Esophagus muscularis mucosa (tissue), 4 donors: ENCODE results near the gene TRIM45. TPM values are rescaled to one million over a fixed set of nuclear protein-coding genes. Genes with fewer than 3 reads are reported as not detected.

Source experiments
- DNase-seq: peaks from one replicate; pipeline ENCODE4 v3.0.0-alpha.2; 2017; ENCODE audit errors: extremely low spot score
- H3K27ac ChIP-seq, 4 donors: fragments of 200-600 bp; sonication (generic); replicated peaks in 1 of 4; 1 replicate in 3 of 4; 2 replicates in 1 of 4; pipeline ENCODE4 v1.5.1; 2016 to 2019; ENCODE audit warnings: mild to moderate bottlenecking in 1 of 4
- H3K27me3 ChIP-seq, 4 donors: fragments of 200-600 bp; sonication (generic); one replicate each; pipeline versions ENCODE4 v1.5.1 to v1.6.0; 2016 to 2019
- H3K36me3 ChIP-seq, 4 donors: fragments of 200-600 bp; sonication (generic); one replicate each; pipeline ENCODE4 v1.5.1; 2016 to 2019
- H3K4me1 ChIP-seq, 4 donors: fragments of 200-600 bp; sonication (generic); one replicate each; pipeline ENCODE4 v1.5.1; 2016 to 2019
- H3K4me3 ChIP-seq, 4 donors: fragments of 200-600 bp; sonication (generic); 1 replicate in 2 of 4; 2 replicates in 2 of 4; pipeline ENCODE4 v1.5.1; 2016 to 2019; ENCODE audit warnings: mild to moderate bottlenecking in 4 of 4, moderate library complexity in 1 of 4
- H3K9me3 ChIP-seq, 4 donors: fragments of 200-600 bp; sonication (generic); 1 replicate in 3 of 4; 2 replicates in 1 of 4; pipeline ENCODE4 v1.5.1; 2016 to 2019
- EP300 ChIP-seq: sonication (generic); formaldehyde crosslinking; IDR thresholded peaks from one replicate; pipeline ENCODE4 v1.6.1; 2017; ENCODE audit warnings: antibody characterized with exemption
- POLR2A ChIP-seq: fragments of 450-650 bp; IDR thresholded peaks from one replicate; pipeline ENCODE4 v1.6.1; 2017; ENCODE audit warnings: antibody characterized with exemption, moderate library complexity, mild to moderate bottlenecking, low read depth
- POLR2AphosphoS5 ChIP-seq, 2 donors: sonication (generic); formaldehyde crosslinking; IDR thresholded peaks; one replicate each; pipeline ENCODE4 v1.6.1; 2017; ENCODE audit warnings: antibody characterized with exemption in 2 of 2
- WGBS: methylation state at CpG from one replicate; pipeline ENCODE4 v1.1.5; 2018; 5-methylcytosine and 5-hydroxymethylcytosine counted together
- intact Hi-C: fragments of 100-400 bp; cut with DNase I; formaldehyde crosslinking; loops from one replicate; pipeline ENCODE4 v1.15.1; 2023
- total RNA-seq, 4 donors: library from RNA; depleted of rRNA; stranded (reverse); fragments of >200 nt; gene quantifications; one replicate each; pipeline versions ENCODE4 v1.1.0 to v1.2.1, GENCODE V29; 2016
- TF ChIP-seq, protein P1 (sequence below), 3 experiments: fragments of 200-600 bp in 2 of 3; fragments of 450-650 bp in 1 of 3; sonication (generic) in 2 of 3; IDR thresholded peaks; one replicate each; pipeline ENCODE4 v1.5.1; 2017 to 2019; ENCODE audit warnings: antibody characterized with exemption in 3 of 3, mild to moderate bottlenecking in 2 of 3, moderate library complexity in 1 of 3

The TRIM45 gene
- total RNA-seq, 4 donors from 2014 or later: 1.4 to 5.4 (median 3.1) TPM

DNA sequence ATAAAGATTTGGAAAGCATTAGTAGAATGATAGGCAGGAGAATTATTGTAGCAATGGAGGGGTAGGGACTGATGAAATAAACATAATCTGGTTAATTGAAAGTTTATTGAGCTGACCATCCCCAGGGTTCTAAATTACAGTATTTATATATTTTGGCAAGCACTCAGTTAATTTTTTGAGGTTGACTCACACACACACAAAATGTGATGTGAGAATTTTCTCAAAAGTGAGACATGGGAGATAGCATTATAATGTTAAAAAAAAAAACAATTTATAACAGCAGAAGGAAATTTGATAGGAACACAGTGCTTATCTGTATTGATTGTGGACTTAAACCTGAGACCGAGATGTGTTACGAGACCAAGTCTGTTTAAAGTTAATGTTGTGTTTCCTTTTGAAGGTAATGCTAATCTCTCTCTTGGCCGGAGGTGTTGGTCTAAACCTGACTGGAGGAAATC, 24.6 kb downstream of the TRIM45 start:
- H3K36me3 ChIP-seq: peaks cover 0 to 43% (median 12%) of the 10 kb centered on the region in 4 donors
- WGBS: 87% methylated on average over 3 of the region's 3 CpGs

DNA sequence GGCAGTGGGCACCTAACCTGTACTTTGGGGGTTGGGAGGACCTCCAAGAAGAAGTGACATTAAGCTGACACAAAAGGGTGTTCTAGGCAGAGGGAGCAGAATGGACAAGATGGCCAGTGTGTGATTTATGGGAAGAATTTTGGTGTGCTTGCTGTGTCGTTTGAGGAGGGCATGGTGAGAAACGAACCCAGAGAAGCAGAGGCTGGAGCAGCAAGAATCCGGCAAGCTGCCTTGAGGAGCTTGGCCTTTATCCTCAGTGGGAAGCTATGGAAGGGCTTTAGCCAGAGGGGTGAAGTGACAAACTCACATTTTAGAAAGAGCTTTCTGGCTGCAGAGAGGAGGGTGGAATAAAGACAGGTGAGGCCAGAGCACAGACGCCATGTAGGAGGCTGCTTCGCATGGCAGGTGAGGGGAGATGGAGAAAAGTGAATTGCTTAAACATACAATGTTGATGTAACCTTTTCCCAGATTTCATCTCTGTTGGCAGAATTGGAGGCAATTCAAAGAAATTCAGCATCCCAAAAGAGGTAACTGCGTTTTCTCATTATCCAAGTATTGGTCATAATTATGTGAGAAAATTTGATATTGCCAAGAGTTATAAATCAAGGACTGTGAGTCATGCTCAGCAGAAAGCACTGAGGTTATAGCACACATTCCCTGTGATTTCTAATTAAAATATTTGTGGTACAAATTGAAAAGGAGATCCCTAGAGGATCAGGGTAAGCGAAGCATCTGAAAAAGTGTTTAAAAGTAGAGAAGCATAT, 26.5 kb downstream of the TRIM45 start:
- H3K27me3 ChIP-seq: no peaks in the 10 kb centered on the region
- peaks cover 3 to 32% (median 11%) of the 10 kb centered on the region in 4 donors for H3K36me3 ChIP-seq
- intact Hi-C loops: no loop called here
- H3K4me3 ChIP-seq: no peak overlapping the region
- H3K9me3 ChIP-seq: no peaks in the 10 kb centered on the region
- H3K27ac ChIP-seq: peak overlapping the region in 3 of 4 donors; percentile 21 to 75 (median 58)
- no peak for TF ChIP-seq EP300
- TF ChIP-seq, protein P1, sequence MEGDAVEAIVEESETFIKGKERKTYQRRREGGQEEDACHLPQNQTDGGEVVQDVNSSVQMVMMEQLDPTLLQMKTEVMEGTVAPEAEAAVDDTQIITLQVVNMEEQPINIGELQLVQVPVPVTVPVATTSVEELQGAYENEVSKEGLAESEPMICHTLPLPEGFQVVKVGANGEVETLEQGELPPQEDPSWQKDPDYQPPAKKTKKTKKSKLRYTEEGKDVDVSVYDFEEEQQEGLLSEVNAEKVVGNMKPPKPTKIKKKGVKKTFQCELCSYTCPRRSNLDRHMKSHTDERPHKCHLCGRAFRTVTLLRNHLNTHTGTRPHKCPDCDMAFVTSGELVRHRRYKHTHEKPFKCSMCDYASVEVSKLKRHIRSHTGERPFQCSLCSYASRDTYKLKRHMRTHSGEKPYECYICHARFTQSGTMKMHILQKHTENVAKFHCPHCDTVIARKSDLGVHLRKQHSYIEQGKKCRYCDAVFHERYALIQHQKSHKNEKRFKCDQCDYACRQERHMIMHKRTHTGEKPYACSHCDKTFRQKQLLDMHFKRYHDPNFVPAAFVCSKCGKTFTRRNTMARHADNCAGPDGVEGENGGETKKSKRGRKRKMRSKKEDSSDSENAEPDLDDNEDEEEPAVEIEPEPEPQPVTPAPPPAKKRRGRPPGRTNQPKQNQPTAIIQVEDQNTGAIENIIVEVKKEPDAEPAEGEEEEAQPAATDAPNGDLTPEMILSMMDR (IDR thresholded peaks at IDR 0.05): no peak
- TF ChIP-seq POLR2A: no peak
- no peak for DNase-seq
- WGBS: 63% methylated on average over 7 of the region's 7 CpGs
- peaks cover 10 to 32% (median 14%) of the 10 kb centered on the region in 4 donors for H3K4me1 ChIP-seq

More for the DNA sequence above, 24.6 kb downstream of the TRIM45 start:
- TF ChIP-seq, protein P1 (IDR thresholded peaks at IDR 0.05): no peak
- no peak for TF ChIP-seq EP300
- no peak for TF ChIP-seq POLR2AphosphoS5 (IDR thresholded peaks at IDR 0.05)
- no peak for TF ChIP-seq POLR2A
- Histone ChIP-seq H3K27ac (no peak overlapping the region), H3K27me3 (no peaks in the 10 kb centered on the region), H3K9me3 (no peaks in the 10 kb centered on the region), H3K4me1 (peaks cover 10 to 32% (median 14%) of the 10 kb centered on the region in 4 donors), H3K4me3 (no peak overlapping the region)
- DNase-seq: no peak
- intact Hi-C loops: no loop called here

DNA sequence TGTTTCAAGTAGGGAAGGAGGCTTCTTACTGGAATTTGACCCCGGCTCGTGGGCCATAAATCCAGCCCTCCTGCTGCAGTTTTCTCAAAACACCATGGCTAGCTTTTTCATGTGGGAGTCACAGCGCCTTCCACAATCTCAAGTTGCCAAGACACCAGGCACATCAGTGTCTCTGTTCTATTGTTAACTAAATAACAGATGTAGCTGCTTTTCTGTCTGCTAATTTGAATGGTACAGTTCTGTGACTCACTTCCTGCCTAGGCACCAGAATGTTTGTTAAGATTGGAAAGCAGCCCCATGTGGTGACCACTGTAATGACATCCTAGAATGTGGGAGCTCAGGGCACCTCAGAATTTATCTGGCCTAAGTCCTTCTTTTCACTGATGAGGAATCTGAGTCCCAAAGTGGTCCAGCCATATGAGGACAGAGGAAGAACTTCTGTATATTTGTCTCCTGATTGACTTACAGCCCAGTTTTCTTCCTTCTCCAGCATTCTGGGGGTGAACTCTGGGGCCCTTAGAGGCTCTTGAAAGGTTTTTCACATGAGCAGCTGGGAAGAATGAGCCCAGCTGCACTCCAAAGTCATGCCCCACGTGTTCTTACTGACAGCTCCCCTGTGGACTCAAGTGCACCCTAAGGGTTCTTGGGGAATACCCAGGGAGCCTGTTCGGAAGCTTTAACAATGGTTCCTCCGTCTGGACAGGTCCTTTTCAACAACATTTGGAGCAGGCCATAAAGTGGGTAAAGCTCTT, 27.5 kb downstream of the TRIM45 start:
- DNase-seq: no peak
- 95% methylated on average over 5 of the region's 6 CpGs for WGBS
- TF ChIP-seq, protein P1 (IDR thresholded peaks at IDR 0.05): peak in 1 of 3 experiments; percentile 27
- TF ChIP-seq POLR2AphosphoS5 (IDR thresholded peaks at IDR 0.05) (peak in 1 of 2 donors; percentile 8), EP300 (no peak), POLR2A (no peak)
- peaks cover 3 to 31% (median 13%) of the 10 kb centered on the region in 4 donors for H3K36me3 ChIP-seq
- intact Hi-C loops: no loop called here
- no peaks in the 10 kb centered on the region for H3K9me3 ChIP-seq
- no peaks in the 10 kb centered on the region for H3K27me3 ChIP-seq
- H3K4me1 ChIP-seq: peaks cover 10 to 32% (median 14%) of the 10 kb centered on the region in 4 donors
- peak overlapping the region; percentile 58 to 75 (median 62) for H3K27ac ChIP-seq
- no peak overlapping the region for H3K4me3 ChIP-seq

DNA sequence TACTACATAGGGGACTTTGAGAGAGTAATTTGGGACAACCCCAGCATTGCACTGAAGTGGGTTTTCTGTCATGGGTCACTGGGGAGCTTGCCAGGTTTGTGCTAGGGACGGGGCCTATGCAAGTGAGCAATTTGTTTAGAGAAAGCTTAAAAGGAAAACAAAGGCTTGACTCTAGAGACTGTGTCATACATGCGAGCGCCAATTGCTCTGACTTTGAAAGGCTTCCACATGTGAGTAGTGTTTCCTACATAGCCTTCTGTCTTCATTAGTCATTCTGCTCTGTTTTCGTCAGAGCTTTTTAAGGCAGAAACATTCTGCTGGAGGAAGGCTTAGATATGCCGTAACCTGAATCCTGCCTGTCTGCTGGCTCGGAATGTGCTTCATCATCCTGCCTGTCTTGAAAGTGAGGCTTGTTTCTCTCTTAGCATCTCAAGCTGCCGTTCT, 28.4 kb downstream of the TRIM45 start:
- intact Hi-C loops: no loop called here
- Histone ChIP-seq H3K27me3 (no peaks in the 10 kb centered on the region), H3K36me3 (peaks cover 3 to 29% (median 11%) of the 10 kb centered on the region in 4 donors), H3K9me3 (no peaks in the 10 kb centered on the region), H3K4me1 (peaks cover 7 to 32% (median 14%) of the 10 kb centered on the region in 4 donors), H3K4me3 (no peak overlapping the region), H3K27ac (peak overlapping the region; percentile 58 to 75 (median 62))
- TF ChIP-seq POLR2A: no peak
- peak; percentile 33 to 61 for TF ChIP-seq POLR2AphosphoS5 (IDR thresholded peaks at IDR 0.05)
- 48% methylated on average over 7 of the region's 7 CpGs for WGBS
- no peak for DNase-seq

DNA sequence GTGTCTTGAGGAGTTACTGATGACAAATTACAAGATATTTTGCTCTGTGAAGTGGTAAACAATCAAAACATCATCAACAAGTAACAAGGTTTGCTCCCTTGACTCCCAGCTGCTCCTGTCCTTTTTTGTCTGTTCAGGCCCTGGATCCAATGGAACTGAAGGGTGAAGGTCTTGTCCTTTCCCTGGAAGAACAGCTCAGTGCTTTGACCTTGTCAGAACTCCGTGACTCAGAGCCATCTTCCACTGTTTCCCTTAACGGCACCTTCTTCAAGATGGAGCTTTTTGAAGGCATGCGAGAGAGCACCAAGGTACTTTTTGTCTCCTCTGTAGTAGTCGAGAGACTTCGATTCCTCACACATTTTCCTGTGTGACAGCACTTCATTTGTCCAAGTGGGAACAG, 29.0 kb downstream of the TRIM45 start:
- Histone ChIP-seq H3K27me3 (no peaks in the 10 kb centered on the region), H3K9me3 (no peaks in the 10 kb centered on the region), H3K4me1 (peaks cover 7 to 32% (median 14%) of the 10 kb centered on the region in 4 donors), H3K4me3 (no peak overlapping the region), H3K36me3 (peaks cover 3 to 27% (median 10%) of the 10 kb centered on the region in 4 donors), H3K27ac (peak overlapping the region; percentile 58 to 75 (median 62))
- intact Hi-C loops: no loop called here
- TF ChIP-seq EP300: no peak
- DNase-seq: no peak
- WGBS: 76% methylated on average over 5 of the region's 5 CpGs
